ENCODE measurements around the gene DNM1L.
"Not testable (repeated sequence)": the region's sequence is repeated elsewhere in the genome, so short reads cannot be mapped to it uniquely, and the experiment has no call there.

The DNM1L gene

GRCh38 chr12:32693036-32693435 lies 13.9 kb downstream of the DNM1L start:
- intact Hi-C loops (cut with DNase I) = no loop called here
- DNase-seq = no peak

GRCh38 chr12:32695787-32696186 lies 16.7 kb downstream of the DNM1L start:
- intact Hi-C loops (cut with DNase I) = no loop called here

DNA sequence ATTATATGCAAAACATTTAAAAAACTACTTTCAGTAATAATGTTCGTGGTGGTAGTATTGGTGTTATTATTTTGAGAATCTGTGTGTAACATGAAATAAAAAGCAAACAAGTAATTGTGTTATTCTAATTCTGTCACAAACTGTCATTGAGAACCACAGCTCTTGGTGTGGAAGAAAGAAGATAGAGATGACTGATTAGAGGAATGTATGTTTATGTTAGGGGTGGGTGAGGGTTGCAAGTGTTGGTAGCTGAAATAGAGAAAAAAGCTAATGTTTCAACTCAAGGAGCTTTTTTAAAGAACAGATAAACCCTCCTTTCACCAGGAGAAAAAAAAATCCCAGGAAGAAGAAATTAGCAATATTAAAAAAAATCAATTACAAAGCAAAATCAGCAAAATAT lies 18.3 kb downstream of the DNM1L start:
- no peak for DNase-seq
- intact Hi-C loops (cut with DNase I) = no loop called here

More at GRCh38 chr12:32695787-32696186, 16.7 kb downstream of the DNM1L start:
- no peak for DNase-seq

DNA sequence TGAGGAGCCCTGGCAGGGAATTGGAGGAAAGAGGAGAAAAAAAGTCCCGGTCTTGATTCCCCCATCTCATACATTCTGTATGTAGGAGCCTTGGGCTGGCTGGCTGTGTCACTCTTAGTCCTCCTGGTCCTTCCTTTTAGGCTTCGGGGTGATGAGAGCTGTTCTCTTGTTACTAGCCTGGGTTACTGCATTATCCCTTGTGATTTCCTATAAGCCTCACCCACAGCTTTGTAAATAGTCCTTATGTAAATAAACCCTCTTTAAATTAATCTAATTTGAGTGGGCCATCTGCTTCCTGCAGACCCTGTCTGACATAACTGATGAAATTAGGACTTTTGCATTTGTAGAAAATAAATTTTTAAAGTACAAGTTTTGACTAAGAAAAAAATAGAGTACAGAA lies 19.2 kb downstream of the DNM1L start:
- intact Hi-C loops (cut with DNase I) = no loop called here

DNA sequence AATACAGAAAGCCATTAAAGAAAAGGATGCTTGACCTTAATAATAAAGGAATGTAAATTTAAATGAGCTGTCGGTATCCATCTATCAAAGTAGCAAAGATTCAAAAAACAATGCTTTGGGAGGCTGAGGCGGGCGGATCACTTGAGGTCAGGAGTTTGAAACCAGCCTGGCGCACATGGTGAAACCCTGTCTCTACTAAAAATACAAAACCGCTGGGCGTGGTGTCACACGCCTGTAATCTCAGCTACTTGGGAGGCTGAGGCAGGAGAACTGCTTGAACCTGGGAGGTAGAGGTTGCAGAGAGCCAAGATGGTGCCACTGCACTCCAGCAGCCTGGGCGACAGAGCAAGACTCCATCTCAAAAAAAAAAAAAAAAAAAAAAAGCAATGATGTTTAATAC lies 20.3 kb downstream of the DNM1L start:
- intact Hi-C loops (cut with DNase I); DNase-seq: not testable (repeated sequence)

More for the DNA sequence above, 19.2 kb downstream of the DNM1L start:
- no peak for DNase-seq

DNA sequence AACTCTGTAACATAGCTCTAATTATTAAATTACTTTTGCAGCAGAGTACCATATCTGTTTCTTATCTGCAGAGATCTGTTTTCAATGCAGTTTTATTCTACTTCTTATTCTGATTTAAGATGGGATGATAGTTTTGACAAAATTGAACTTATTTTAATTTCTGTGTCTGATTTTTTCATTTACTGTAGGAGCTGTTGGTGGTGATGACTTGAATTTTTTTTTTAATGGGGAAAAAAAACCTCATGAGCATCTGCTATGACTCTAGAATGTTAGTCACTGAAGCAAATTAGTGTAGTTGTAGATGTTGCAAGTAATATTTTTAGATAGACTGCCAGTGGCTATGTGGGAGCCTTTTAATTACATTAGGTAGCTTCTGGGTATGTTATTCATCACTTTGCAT lies 23.4 kb downstream of the DNM1L start:
- no peak for DNase-seq
- intact Hi-C loops (cut with DNase I) = no loop called here

GRCh38 chr12:32702946-32703345 lies 23.8 kb downstream of the DNM1L start:
- intact Hi-C loops (cut with DNase I) = no loop called here
- DNase-seq = no peak

GRCh38 chr12:32705783-32706182 lies 26.7 kb downstream of the DNM1L start:
- DNase-seq = no peak
- intact Hi-C loops (cut with DNase I) = no loop called here

DNA sequence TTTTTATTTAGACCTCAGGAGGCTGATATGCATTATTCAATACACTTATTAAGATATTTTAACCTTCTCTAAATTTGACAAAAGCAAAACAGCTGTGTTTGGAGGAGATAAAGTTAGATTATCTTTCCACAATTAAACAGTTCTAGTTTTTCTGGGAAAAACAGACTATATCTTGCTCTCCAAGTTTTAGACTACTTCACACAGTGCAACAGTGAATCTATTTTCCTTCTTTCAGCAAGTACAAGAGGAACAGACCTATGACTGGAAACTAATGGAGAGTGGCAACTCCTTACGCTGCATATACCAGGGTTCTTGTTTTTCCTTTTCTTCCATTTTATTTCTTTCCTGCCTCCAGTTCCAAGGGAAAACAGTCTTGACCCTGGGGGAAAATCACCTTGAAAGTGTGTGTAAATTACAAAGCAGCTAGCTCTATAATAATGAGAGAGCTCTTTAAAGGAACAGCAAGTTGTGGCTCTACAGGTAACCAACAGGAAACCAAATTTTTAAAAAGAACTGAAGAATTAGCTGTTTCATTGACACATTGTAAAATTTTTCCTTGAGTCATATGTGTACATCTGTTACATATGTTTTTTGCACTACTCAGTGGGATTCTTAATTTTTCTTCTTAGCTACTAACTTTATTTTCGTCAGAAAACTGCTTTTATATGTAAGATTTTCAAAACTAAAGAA lies 27.4 kb downstream of the DNM1L start:
- no peak for DNase-seq
- intact Hi-C loops (cut with DNase I) = no loop called here

- intact Hi-C loops (cut with DNase I) = no loop called here
- DNase-seq = no peak
Measured at GRCh38 chr12:32708926-32709325, 29.8 kb downstream of the DNM1L start.

- intact Hi-C loops (cut with DNase I) = no loop called here
- no peak for DNase-seq
Measured at GRCh38 chr12:32714772-32715171, 35.7 kb downstream of the DNM1L start.

DNA sequence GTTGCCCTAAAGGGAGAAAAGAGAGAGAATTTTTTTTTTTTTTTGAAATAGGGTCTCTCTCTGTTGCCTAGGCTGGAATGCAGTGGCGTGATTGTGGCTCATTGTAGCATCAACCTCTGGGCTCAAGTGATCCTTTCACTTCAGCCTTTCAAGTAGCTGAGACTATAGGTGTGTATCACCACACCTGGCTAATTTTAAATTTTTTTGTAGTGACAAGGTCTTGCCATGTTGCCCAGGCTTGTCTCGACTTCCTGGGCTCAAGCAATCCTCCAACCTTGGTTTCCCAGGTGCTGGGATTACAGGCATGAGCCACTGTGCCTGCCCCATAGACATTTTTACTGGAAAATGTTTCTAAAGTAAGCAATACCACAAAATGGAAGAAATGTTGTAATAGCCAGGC lies 39.8 kb downstream of the DNM1L start:
- intact Hi-C loops (cut with DNase I) = no loop called here
- no peak for DNase-seq

GRCh38 chr12:32725308-32725707 lies 46.2 kb downstream of the DNM1L start:
- DNase-seq; intact Hi-C loops (cut with DNase I): not testable (repeated sequence)

DNA sequence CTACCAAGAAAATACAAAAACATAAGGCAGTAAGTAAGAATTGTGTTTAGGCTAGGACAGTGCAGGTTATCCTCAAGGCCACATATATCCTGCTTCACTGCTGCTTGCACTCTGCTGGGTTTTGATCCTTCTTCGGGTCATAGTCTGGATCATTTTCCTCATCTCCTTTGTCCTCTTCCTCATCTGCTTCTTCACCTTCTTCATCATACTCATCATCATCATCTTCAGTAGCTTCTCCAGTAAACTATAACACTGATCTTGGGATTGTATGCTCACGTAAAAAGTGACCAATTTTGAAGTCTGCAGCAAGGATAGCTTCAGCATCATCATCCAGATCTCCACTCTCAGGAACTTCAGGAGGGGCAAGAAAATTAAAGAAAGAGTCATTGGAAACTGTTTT lies 47.2 kb downstream of the DNM1L start:
- intact Hi-C loops (cut with DNase I) = no loop called here
- no peak for DNase-seq

DNA sequence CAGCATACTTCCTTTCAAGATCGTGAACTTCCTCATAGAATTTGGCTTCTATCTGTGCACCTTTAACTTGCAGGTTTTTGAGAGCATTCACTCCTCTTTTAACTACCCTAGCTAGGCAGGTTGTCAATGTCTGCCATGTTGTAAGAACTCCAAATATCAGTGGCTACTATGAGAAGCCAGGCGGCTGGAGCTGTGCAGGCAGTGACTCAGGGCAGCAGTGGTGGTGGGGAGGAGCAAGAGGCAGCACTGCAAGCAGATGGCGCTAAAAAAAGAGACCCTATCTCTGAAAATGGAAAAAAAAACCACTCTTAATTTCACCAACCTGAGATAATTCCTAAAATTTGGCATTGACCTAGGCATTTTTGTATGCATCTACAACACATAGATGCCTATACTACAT lies 48.1 kb downstream of the DNM1L start:
- DNase-seq = no peak
- intact Hi-C loops (cut with DNase I) = no loop called here

DNA sequence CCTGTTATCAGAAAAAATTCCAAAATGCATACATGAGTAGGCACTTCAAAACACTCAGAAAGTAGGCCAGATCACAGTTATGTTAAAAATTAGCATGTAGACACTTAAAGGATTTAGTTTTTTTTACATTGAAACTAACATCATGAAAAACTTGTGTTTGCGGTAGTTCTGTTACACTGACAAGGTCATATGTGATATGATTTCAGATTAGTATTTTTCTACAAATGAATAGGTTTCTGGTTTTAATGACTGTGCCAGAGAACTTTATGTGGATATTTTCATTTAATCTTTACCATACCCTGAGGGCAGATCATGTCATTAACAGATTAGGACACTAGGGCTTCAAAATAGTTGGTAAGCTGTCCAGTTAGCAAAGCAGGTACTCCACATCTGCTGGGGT lies 55.9 kb downstream of the DNM1L start:
- DNase-seq = no peak
- intact Hi-C loops (cut with DNase I) = no loop called here

DNA sequence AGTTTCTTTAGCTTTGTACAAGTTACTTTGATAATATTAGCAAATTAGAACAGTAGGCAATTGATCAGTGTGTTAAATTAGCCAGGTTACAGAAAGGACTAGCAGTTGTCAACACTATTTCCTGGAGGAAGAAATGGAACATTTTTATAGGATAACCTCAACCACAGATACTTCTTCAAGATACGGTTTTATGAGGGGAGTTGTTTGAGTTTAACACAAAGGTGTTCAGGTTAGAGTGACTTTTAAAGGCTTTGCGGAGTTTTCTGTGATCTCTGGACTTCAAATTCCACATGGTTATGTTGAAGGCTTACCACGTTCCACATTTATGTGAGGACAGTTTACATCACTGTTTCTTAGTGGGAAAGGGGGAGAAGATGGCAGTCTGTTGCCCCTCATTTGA lies 57.3 kb downstream of the DNM1L start:
- no peak for DNase-seq
- intact Hi-C loops (cut with DNase I) = no loop called here

- intact Hi-C loops (cut with DNase I) = no loop called here
- DNase-seq = peak in 5 of 10 donors; percentile 28 to 88 (median 82)
Measured at GRCh38 chr12:32737715-32738114, 58.6 kb downstream of the DNM1L start.

DNA sequence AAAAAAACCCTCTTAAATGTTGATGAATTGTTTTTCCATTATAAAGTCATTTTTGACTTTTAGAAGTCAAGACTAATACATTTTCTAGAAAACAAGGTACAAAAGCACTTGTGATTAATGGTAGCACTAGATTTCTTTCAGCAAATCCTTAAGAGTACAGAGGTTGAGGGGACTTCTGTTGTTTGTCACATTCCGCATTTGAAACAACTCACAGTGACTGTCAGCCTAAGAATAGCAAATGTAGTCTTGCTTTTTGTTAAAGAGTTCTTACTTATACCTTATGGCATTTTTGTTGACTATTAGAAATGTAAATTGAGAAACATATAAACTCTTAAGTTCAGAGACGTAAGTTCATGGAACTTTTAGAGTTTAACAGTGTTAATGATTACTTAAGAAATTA lies 60.2 kb downstream of the DNM1L start:
- intact Hi-C loops (cut with DNase I) = no loop called here
- DNase-seq = no peak

DNA sequence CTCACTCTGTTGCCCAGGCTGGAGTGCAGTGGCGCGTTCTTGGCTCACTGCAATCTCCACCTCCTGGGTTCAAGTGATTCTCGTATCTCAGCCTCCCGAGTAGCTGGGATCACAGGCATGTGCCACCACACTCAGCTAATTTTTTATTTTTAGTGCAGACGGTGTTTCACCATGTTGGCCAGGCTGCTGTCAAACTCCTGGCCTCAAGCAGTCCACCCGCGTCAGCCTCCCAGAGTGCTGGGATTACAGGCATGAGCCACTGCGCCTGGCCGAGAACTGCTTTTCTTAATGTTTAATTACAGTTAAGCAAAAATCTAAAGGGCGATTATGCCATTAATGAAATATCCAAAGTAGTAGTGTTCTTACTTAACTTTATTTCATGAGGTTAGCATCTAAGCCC lies 63.0 kb downstream of the DNM1L start:
- DNase-seq = no peak
- intact Hi-C loops (cut with DNase I) = no loop called here

- no peak for DNase-seq
- intact Hi-C loops (cut with DNase I) = no loop called here
Measured at GRCh38 chr12:32743264-32743663, 64.2 kb downstream of the DNM1L start.

GRCh38 chr12:32753605-32754004 lies 74.5 kb downstream of the DNM1L start:
- intact Hi-C loops (cut with DNase I) = loop anchor here (2.0 kb wide), 1 partner anchor 75 kb away; the partner anchor contains the start of gene DNM1L
- no peak for DNase-seq

- no peak for DNase-seq
- intact Hi-C loops (cut with DNase I) = loop anchor here (2.0 kb wide), 1 partner anchor 75 kb away; the partner anchor contains the start of gene DNM1L
Measured at GRCh38 chr12:32754111-32754510, 75.0 kb downstream of the DNM1L start.

All from posterior cingulate gyrus (tissue), 11 donors.